GM21786 (cell line): ENCODE results near the gene TGM2.

Source experiments
- ATAC-seq: cut with Tn5 transposase; IDR thresholded peaks from one replicate; pipeline ENCODE4 v1.9.1; 2021; ENCODE audit not compliant: unreplicated experiment

TGM2 gene

DNA sequence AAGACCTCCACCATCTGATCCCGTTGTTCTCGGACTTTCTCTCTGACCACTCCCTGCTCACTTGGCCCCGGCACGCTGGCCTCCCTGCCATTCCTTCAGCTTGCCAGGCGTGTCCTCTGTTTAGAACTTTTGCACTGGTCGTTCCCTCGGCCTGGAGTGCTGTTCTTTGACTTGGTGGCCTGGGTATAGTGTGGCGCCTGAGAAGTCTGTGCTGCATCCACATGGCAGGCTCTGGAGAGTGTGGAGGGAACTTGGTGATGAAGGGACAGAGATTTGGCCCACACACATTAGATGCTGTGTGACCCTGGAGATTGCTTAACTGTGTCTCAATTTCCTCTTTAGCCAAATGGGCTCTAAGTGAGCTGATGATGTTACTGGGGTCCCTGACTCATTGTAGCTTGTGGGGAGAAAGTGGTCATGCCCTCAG lies 13.0 kb upstream of the TGM2 start:
- ATAC-seq, result no peak

DNA sequence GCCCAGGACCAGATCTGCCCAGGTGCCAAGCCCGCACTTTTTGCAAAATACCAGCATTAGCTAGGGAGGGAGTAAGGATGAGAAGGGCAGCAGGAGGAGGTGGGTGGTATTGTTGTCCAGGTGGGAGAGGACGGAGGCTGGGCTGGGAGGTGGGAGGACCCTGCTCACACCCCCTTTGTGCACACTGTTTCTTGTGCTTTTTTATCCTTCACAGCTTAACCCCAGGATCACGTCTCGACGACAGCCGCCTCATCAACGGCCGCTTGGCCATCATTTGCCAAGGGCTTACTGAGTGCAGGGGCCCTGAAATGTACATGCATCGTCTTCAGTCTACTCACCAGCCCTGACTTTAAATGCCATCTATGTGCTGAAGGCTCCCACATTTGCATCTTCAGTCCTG lies 12.1 kb upstream of the TGM2 start:
- no peak for ATAC-seq

DNA sequence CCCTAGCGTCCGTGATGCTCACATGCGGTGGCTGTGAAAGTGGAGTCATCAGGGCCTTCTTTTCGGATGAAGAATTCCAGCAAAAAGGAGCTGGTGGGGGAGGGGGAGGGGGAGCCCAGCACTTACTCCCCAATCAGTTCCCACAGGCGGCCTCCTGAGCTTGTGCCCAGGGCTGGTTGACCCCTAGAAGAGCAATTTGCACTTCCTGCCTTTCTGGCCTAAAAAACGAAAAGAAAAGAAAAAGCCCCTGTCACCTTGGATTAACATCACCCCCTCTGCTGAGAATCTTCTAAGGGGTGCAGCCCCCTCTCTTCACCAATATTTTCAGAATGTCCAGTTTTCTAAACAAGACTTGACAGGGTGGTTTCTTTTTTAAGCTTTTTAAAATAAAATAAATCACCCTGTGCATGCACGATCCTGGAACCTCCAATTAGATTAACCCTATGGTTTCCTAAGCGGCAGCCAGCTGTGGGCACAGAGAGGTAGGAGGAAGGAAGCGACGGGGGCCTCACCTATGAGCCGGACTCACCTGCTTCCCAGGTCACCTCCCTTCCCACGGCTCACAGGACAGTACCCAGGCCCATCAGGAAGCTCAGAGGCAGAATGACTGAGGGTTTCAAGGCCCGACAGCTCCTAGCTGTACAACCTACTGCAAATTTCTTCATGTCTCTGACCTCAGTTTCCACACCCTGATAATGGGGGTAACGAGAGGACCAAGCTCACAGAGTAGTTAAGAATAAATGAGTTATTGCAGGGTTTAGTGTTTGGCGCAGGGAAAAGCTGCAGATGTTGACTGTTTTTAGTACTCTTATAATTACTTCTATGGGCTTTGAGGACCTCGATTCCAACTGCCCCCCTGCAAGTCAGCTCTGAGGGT lies 10.5 kb upstream of the TGM2 start:
- ATAC-seq, result no peak

DNA sequence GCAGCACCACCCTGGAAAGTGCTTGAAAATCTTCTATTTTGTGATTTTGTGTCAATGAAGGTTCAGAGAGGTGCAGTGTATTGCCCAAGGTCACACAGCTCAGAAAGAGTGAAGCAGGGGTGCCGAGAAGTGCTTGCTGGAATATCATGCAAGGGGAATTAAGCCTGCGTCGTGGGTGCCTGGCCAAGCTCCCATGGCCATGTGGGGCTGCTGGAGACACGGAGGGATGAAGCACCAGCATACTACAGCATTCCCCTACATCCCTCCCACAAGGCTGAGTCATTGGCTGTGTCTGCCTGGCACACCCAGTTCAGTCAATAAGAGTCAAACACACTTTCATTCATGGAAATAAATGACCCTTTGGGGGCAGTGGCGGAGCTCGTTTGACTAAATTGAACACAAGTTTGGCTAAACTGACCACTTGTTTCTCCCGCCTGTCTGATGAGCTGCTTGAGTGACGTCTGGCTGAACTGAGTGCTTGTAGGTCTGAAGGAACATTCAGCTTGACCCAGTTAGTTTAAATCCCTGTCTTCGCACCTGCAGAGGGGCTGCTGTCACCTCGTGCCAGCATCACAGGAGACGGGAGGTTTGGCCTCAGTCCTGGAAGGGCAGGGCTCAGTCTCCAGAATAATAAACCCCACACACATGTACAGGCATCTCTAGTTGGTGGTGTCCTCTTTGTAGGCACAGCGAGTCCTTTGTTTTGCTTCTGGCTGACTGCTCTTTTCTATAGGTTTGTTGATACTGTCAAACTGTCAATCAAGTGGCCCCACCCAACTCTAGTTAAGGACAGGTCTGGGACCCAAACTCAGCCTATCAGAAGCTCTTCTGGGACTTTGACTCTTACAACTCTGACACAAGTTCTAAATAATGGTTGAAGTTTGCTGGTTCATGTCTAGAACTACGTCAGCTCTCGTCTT lies 8.4 kb upstream of the TGM2 start:
- ATAC-seq, result no peak

DNA sequence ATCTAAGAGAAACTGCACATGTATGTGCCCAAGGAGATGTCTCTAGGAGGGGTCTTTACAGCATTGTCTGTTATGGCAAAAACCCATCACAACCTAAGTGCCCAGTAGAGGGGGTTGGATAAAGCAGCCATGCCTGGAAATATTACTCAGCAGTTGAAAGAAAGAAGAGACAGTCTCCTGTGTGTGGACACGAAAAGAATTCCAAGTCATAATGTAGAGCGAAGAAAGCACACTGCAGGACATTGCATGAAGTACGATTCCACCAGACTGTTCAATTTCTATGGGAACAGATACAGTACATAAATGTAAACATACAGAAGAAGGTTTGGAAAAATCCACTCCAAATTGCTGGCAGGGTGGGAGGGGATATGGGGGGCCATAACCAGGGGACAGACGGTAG lies 7.3 kb upstream of the TGM2 start:
- ATAC-seq, result no peak

DNA sequence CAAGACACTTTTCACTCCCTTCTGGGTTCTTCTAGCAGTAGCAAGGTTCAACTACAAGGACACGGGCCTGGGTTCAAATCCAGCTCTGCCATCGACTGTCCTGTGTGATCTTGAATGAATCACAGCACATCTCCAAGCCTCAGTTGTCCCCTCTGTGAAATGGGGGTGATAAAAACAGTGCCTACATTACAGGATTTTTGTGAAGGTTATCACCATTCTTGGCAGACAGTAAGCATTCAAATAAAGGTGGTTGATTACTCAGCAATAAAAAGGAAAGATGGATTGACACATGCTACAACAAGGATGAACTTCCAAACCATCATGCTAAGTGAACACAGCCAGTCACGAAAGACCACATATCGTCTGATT lies 6.6 kb upstream of the TGM2 start:
- no peak for ATAC-seq

DNA sequence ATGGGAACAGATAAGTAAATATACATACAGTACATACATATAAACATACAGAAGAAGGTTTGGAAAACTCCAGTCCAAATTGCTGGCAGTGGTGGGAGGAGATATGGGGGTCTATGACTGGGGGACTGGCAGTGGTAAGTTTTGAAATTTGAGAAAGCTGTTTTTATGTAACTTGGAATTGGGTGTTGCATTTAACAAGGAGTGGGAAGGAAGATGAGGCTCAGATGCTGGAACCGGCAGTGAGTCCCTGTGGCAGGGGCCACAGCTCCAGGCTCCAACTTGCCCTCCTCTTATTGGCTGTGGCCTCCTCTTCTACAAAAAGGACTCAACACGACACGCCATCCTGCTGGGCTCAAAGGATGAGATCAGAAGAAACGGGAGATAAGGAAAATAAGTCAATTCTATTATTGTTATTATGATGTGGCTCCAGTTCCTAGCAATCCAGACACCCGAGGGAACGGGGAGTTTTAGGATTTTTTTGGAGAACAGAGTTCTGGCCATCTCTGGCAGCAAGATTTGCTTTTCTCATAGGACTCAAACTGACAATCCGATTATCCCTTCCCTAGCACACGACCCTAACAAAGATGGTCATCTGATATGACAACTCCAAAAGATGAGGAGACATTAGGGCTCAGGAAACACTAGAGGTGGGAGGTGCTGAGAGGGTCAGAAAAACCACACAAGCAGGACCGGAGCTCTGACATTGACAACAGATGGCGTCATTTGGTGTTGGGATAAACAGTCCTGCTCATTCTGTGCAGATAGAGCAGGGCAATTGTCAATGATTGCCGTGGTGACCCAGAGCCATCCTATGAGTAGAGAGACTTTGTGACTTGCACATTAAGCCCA lies 6.0 kb upstream of the TGM2 start:
- ATAC-seq, result no peak

DNA sequence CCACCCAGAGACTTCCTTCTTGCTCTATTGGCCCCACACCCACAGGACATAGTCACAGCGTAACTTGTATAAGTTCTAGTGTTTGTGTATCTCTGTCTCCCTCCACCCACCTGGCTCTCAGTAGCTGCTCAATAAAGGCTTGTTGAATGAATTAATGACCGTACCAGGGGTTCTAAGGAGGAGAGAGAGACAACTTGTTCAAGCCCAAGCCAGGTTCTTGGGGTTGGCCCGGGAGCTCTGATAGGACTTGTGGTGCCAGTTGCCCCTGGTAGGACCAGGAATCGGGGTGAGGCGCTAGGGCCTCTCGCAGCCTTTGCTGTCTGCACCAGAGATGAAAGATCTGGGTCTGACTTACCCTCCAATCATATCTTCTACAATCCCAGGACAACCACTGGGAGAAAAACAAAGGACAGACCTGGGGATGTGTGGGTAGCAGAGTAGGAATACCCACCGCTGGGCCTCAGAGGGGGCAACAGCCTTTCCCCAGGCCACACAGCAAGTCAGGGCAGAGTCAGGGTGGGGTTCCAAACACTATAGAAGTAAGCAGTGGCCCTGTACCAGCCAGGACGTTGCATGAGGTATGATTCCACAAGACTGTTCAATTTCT lies 5.3 kb upstream of the TGM2 start:
- no peak for ATAC-seq

DNA sequence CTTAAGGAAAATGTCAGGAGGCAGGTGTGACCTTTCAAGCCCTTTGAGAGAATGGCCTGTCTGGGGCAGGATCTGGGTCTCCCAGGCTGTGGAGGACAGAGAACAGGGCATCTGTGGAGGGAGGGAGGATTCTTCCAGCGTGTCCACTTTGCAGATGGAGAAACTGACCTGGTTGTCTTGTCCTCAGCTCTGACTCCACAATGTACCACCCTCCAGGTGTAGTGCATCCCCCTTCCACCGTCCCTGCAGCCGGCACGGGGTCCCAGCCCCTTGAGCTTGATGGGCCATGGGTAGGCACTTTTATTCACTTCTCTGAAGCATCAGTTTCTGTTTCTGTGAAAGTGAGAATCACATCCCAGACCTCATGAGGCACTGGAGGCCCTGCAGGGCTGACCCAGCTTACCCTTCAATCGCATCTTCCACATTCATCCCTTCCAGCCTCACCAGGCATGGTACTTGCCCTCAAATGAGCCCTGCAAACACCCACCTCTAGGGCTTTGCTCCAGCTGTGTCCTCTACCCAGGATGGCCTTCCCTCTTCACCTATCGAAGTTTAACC lies 4.6 kb upstream of the TGM2 start:
- ATAC-seq, result no peak

DNA sequence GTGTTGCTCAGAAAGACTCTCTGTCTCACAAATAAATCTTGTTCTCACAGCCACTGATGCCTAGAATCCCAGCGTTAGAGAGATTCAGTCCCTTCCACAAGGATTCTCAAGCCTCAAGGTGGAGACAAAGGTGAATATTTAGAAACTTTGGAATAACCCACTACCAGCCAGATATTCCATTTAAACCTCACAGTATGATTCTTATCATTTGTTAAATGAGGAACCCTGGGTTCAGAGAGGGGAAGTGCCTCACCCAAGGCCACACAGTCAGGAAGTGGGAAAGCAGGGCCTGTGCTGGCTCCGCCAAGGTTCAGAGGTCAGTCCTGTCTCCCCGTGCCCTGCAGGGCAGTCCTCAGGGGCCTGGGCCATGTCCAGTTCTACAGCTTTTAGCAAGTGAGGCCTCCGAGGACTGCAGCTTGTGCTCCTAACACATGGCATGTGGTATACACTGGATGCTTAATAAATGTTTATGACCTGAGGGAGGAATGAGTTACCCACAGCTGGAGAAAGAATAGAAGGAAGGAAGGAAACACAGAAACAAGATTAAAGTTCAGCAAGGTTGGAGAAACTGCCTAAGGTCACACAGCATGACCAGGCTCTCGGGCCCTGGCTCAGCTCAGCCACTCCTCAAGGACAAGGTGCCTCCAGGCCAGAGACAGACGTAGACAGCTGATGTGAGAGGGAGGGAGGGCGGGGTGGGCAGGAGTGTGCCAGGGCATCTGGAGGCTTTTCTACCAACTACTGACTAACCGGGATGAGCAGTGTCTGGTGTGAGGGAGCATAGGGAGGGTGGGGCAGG lies 3.9 kb upstream of the TGM2 start:
- no peak for ATAC-seq

DNA sequence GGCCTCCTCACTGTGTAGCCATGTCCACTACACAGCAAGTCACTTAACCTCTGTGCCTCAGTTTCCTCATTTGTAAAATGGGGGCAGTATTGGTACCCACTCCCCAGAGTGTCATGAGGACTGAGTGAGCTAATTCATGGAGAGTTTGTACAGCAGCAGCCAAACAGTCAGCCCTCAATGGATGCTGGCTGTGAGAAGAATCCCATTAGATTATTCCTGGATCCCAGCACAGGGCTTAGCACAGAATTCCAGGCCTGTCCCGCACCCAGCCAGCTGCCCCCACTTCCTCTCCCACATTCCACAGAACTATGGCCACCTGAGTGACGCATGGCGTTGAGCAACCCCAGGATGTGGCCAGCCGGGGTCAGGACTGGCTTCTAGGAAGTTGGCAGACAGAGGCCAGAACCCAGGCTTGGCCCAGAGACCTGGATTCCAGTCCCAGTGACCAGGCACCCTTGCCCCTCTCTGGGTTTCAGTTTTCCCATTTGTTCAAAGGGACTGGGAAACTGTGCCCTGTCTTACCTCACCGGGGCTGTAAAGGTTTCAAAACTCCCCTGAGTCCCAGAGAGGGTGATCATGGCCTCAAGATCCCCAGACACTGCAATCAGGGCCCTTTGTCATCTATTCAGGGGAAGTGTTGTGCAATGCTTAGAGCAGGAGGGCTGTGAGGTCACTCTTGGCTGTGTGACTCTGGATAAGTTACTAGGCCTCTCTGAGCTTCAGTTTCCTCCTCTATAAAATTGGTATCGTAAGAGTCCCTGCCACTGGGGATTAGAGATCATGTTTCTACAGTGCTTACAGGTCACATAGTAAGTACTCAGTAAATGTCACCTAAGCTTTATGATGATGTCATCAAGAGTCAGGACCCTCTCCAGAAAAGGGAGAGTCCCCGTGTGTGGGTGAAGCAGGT lies 3.0 kb upstream of the TGM2 start:
- no peak for ATAC-seq

DNA sequence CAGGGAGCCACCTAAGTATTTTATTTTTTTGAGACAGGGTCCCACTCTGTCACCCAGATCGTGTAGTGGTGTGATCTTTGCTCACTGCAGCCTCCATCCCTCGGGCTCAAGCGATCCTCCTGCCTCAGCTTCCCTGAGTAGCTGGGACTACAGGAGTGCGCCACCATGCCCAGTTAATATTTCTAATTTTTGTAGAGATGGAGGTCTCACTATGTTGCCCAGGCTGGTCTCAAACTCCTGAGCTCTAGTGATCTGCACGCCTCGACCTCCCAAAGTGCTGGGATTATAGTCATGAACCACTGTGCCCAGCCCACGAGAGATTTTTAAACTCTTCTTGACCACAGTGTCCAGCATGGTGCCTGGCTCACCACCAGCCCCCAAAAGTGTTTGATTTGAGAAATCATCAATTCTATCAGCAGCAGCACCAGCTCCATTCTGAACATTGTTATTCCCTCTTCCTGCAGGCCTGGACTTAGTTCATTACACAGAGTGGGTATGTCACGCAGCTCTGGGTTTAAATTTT lies 2.3 kb upstream of the TGM2 start:
- ATAC-seq, result no peak

DNA sequence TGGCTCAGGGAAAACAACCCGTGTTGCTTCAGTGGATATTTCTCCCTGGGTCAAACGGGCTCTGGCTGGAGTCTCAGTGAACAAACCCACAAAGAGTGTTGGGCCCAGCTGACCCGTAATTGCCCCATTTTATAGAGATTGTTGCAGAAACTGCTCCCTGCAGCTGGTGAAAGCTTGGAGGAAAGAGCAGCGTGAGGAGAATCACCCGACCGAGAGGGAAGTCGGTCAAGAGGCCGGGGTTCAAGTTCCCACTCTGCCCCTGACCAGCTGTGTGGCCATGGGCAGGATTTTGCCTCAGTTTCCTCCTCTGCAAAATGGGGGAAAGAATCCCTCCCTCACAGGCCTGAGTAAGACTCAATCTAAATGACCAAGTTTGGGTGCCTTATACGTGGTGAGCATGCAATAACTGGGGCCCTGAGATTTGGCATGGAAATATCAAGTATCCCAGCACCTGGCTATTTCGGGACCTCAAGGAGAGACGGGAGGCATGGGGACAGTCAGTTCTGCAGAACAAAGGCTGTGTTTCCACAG lies 1.7 kb upstream of the TGM2 start:
- no peak for ATAC-seq

DNA sequence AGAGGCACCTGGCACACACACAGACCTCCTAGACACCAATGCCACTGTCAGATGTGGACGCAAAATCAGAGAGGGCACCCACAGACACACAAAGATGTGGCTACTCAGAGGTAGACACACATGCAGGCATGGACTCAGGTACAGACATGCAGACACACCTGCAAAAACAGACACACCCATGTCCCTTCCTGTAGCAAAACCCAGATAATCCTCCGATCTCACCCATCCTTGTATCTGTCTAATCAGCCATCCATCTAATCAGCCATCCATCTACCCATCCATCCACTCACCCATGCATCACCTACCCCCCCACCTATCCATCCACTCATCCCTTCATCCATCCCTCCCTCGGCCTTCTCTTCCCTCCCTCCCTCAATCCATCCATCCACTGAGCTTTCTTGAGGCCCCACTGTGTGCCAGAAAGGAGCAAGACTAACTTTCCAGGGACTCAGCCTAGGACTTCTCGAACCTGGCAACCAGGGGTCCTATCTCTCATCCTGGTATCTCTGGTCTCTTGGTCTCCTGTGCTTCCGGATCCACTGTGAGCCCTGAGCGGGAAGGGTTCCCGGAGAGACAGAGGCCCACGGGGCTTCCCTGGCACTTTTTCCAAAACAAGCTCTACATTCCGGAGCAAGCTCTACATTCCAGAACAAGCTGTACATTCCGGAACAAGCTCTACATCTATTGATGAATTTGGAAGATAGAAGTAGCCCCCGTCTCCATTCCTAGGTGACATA lies 1.1 kb upstream of the TGM2 start:
- no peak for ATAC-seq

DNA sequence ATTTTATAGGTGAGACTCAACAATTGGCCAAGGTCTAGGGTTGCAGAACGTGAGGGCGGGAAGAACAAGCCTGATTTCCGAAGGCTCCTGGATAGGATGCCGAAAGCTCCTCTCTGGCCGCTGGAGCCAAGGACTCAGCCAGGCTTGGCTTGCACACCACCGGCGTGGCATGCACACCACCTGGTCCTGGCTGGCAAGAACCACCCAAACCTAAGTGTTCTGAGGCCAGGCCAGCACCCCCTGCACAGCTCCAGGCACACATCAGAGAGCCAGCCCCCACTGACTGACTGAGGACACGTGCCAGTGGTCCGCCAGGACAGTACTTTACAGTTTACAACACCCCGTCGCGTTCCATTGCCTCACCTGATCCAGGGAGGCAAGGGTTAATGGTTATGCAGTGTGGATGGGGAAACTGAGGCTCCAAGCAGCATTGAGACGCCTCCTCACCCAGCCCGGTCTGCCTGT lies 414 bp downstream of the TGM2 start:
- no peak for ATAC-seq

DNA sequence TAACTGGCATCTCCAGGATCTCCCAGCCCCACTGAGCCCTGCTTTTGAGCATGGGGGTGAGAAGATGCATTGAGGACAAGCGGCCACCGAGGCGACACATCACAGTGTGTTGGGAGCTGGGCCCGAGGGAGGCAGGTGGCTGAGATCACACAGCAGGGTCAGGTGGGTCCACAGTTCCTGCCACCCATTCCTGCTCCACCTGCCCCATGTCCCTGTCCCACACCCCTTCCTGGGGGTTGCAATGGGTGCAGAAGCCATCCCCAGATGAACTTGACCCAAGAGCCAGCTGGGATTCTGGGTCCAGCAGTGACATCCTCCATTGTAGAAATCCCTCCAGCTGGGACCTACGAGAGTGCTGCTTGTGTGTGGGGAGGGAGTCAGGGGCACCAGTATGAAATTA lies 1.0 kb downstream of the TGM2 start:
- ATAC-seq, result no peak
